HEK293T (cell line): ENCODE results near the gene SCT.

Source experiments
- CTCF ChIA-PET: fragments of 350-600 bp; formaldehyde crosslinking; extraction: SDS; loops from one replicate; lab custom pipeline; 2021; ENCODE audit warnings: antibody characterized with exemption, inconsistent platforms; lab: Yijun Ruan, JAX
- POLR2A ChIA-PET: fragments of 350-600 bp; formaldehyde crosslinking; extraction: SDS; loops from one replicate; lab custom pipeline; 2020; ENCODE audit warnings: antibody characterized with exemption, inconsistent platforms; lab: Yijun Ruan, JAX
- DNase-seq: peaks from one replicate; pipeline ENCODE4 v3.0.0; 2012; ENCODE audit warnings: mixed read lengths; ENCODE audit errors: extremely low spot score
- ARNT ChIP-seq: fragments of 450-650 bp; IDR thresholded peaks from 2 replicates; pipeline ENCODE4 v1.6.1; 2017; ENCODE audit warnings: mild to moderate bottlenecking
- BHLHE40 ChIP-seq: fragments of 450-650 bp; IDR thresholded peaks from 2 replicates; pipeline ENCODE4 v1.6.1; 2016; ENCODE audit warnings: mild to moderate bottlenecking, moderate library complexity, borderline replicate concordance
- CTBP1 ChIP-seq: fragments of 450-650 bp; IDR thresholded peaks from 2 replicates; pipeline ENCODE4 v1.6.1; 2016; ENCODE audit warnings: borderline replicate concordance
- ELF4 ChIP-seq: fragments of 450-650 bp; IDR thresholded peaks from 2 replicates; pipeline ENCODE4 v1.6.1; 2017; ENCODE audit warnings: antibody characterized with exemption
- FOXA1 ChIP-seq: fragments of 450-650 bp; IDR thresholded peaks from 2 replicates; pipeline ENCODE4 v1.6.1; 2016; ENCODE audit warnings: mild to moderate bottlenecking
- FOXK2 ChIP-seq: fragments of 450-650 bp; IDR thresholded peaks from 2 replicates; pipeline ENCODE4 v1.6.1; 2016; ENCODE audit warnings: mild to moderate bottlenecking
- FOXM1 ChIP-seq: fragments of 450-650 bp; IDR thresholded peaks from 2 replicates; pipeline ENCODE4 v1.6.1; 2017; ENCODE audit warnings: mild to moderate bottlenecking, borderline replicate concordance
- HDGF ChIP-seq: fragments of 450-650 bp; IDR thresholded peaks from 2 replicates; pipeline ENCODE4 v1.6.1; 2017; ENCODE audit warnings: antibody characterized with exemption, borderline replicate concordance
- L3MBTL2 ChIP-seq: fragments of 450-650 bp; conservative IDR thresholded peaks from 2 replicates; pipeline ENCODE4 v1.6.1; 2016; ENCODE audit warnings: mild to moderate bottlenecking
- LEF1 ChIP-seq: fragments of 450-650 bp; IDR thresholded peaks from 2 replicates; pipeline ENCODE4 v1.6.1; 2017; ENCODE audit warnings: mild to moderate bottlenecking, borderline replicate concordance
- NFRKB ChIP-seq: fragments of 450-650 bp; IDR thresholded peaks from 2 replicates; pipeline ENCODE4 v1.6.1; 2016; ENCODE audit warnings: mild to moderate bottlenecking, moderate library complexity
- SP1 ChIP-seq: fragments of 450-650 bp; IDR thresholded peaks from 2 replicates; pipeline ENCODE4 v1.6.1; 2017
- SUZ12 ChIP-seq: fragments of 450-650 bp; IDR thresholded peaks from 2 replicates; pipeline ENCODE4 v1.6.1; 2016; ENCODE audit warnings: mild to moderate bottlenecking
- TARDBP ChIP-seq: fragments of 450-650 bp; IDR thresholded peaks from 2 replicates; pipeline ENCODE4 v1.6.1; 2016
- ZNF384 ChIP-seq: fragments of 450-650 bp; IDR thresholded peaks from 2 replicates; pipeline ENCODE4 v1.6.1; 2016
- TF ChIP-seq, protein P1 (sequence below): fragments of 450-650 bp; IDR thresholded peaks from 2 replicates; pipeline ENCODE4 v1.6.1; 2016

Gene SCT, protein sequence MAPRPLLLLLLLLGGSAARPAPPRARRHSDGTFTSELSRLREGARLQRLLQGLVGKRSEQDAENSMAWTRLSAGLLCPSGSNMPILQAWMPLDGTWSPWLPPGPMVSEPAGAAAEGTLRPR

DNA sequence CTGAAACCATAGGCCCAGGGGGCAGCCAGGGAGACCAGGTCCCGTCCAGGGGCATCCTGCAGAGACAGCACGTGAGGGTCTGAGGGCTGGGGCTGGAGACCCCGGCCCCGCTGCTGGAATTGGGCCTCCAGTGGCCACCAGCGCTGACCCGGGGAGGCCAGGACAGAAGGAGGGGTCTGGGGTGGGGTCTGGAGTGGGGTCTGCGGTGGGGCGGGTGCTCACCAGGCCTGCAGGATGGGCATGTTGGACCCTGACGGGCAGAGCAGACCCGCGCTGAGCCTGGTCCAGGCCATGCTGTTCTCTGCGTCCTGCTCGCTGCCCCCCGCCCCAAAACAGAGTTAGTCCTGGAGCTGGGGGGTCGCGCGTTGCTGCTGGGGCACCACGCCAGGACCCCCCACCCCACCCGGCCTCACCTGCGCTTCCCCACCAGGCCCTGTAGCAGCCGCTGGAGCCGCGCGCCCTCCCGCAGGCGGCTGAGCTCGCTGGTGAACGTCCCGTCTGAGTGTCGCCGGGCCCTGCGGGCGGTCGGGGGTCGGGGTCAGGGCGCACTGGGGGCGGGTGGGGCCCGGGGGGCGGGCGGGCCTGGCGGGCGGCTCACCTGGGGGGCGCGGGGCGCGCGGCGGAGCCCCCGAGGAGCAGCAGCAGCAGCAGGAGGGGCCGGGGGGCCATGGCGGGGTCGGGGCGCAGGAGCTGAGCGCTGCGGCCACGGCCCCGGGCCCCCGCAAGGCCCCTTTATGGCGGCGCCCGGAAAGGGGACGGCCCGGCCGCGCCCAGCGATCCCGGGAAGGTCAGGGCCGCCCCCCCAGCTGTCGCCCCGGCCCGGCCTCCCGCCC is at the start of gene SCT:
Gene SCT (minus strand): TSS at position 707 of the 833 bp plus-strand sequence. CDS start 38 bp downstream, at position 669.
- ChIA-PET POLR2A (no interaction called here), CTCF (no interaction called here)
- no peak for TF ChIP-seq FOXK2
- no peak for TF ChIP-seq FOXA1
- TF ChIP-seq ZNF384 = no peak
- DNase-seq = no peak

DNA sequence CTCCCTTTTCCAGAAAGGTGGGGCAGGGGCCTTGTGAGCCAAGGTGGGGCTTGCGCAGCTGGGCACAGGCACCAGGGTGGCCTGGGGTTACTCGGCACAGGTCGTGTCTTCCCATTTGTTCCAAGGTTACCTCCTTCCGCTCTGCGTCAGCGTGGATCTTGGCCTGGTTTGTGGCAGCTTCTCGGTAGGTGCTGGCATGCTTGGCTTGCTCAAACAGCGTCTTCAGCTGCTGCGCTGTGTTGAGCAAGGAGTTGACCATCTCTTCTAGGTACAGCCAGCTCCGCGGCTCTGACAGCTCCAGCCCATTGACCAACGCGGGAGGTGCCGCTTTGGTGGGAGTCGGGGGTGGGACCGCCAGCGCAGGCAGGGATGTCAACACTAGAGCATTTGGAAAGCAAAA is 47.4 kb upstream of the SCT start:
- DNase-seq = no peak
- ChIA-PET POLR2A (interaction anchor here (1.0 kb wide), 1 partner anchor 22 kb away, joined by 3 read pairs; no protein-coding TSS in a partner anchor), CTCF (interaction anchor here (0.9 kb wide), 1 partner anchor 21 kb away, joined by 4 read pairs; the partner anchor contains the start of gene TMEM80)
- TF ChIP-seq SP1 (no peak), ZNF384 (no peak), L3MBTL2 (no peak), ELF4 (no peak), HDGF (no peak), CTBP1 (no peak), LEF1 (no peak), BHLHE40 (no peak), ARNT (no peak), FOXK2 (no peak), FOXM1 (no peak), NFRKB (no peak), TARDBP (no peak), SUZ12 (no peak), FOXA1 (no peak)
- TF ChIP-seq, protein P1, sequence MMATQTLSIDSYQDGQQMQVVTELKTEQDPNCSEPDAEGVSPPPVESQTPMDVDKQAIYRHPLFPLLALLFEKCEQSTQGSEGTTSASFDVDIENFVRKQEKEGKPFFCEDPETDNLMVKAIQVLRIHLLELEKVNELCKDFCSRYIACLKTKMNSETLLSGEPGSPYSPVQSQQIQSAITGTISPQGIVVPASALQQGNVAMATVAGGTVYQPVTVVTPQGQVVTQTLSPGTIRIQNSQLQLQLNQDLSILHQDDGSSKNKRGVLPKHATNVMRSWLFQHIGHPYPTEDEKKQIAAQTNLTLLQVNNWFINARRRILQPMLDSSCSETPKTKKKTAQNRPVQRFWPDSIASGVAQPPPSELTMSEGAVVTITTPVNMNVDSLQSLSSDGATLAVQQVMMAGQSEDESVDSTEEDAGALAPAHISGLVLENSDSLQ = no peak

DNA sequence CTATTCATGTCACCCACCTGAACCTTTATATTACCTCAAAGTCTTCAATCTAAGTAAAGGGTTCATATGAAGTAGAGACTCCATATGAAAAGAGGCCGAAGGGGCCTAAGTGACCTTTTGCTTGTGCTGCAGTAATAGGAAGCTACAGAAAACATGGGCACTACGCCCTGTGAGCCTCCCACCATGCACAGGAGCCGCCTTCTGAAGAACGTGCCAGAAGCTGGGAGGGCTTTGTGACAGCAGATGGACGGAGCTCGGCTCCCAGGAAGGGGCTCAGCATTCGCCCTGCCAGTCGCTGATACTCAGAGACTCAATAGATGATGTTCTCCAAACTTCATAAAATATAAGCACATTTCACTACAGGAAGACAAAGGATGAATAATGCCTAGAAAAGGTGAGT is 46.9 kb upstream of the SCT start:
- no peak for DNase-seq
- no peak for TF ChIP-seq BHLHE40
- TF ChIP-seq TARDBP = no peak
- TF ChIP-seq, protein P1 = no peak
- TF ChIP-seq NFRKB = no peak
- no peak for TF ChIP-seq FOXA1
- TF ChIP-seq FOXK2 = no peak
- no peak for TF ChIP-seq FOXM1
- no peak for TF ChIP-seq ELF4
- TF ChIP-seq SP1 = no peak
- TF ChIP-seq SUZ12 = no peak
- no peak for TF ChIP-seq ZNF384
- no peak for TF ChIP-seq L3MBTL2
- TF ChIP-seq HDGF = no peak
- TF ChIP-seq LEF1 = no peak
- ChIA-PET CTCF (interaction anchor here (0.9 kb wide), 1 partner anchor 22 kb away, joined by 4 read pairs; the partner anchor contains the start of gene TMEM80), POLR2A (interaction anchor here (1.0 kb wide), 1 partner anchor 23 kb away, joined by 3 read pairs; no protein-coding TSS in a partner anchor)

DNA sequence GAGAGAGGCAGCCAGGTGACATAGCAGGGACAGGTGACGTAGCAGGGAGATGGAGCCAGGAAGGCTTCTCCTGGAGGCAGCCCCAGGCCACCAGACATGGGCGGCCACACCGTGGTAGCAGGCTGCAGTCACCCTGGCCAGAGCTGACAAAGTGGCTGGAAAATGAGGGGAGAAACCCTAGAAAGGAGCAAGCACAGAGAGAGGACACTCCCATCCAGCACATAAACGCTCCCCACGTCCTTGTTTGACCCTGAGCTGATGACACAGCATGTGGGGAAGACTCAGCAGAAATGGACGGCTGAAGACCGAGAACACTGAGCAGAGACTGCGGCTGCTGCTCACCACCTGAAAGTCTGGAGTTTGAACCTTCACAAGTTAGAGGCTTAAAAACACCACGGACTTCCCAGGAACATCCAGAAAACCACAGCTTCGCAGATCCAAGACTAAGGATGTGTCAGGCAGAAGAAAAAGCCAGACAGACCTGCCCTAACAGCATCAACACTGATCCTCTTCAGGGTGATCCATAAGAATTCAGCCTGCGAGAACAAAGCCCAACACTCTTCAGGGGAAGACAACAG is 38.8 kb upstream of the SCT start:
- ChIA-PET CTCF (no interaction called here), POLR2A (no interaction called here)
- no peak for DNase-seq
- TF ChIP-seq SUZ12 = no peak
- no peak for TF ChIP-seq TARDBP
- TF ChIP-seq NFRKB = no peak
- no peak for TF ChIP-seq ARNT
- TF ChIP-seq CTBP1 = no peak
- TF ChIP-seq, protein P1 = no peak
- no peak for TF ChIP-seq FOXA1
- no peak for TF ChIP-seq FOXM1
- TF ChIP-seq BHLHE40 = no peak
- TF ChIP-seq SP1 = no peak
- no peak for TF ChIP-seq FOXK2
- TF ChIP-seq ZNF384 = no peak
- no peak for TF ChIP-seq LEF1

DNA sequence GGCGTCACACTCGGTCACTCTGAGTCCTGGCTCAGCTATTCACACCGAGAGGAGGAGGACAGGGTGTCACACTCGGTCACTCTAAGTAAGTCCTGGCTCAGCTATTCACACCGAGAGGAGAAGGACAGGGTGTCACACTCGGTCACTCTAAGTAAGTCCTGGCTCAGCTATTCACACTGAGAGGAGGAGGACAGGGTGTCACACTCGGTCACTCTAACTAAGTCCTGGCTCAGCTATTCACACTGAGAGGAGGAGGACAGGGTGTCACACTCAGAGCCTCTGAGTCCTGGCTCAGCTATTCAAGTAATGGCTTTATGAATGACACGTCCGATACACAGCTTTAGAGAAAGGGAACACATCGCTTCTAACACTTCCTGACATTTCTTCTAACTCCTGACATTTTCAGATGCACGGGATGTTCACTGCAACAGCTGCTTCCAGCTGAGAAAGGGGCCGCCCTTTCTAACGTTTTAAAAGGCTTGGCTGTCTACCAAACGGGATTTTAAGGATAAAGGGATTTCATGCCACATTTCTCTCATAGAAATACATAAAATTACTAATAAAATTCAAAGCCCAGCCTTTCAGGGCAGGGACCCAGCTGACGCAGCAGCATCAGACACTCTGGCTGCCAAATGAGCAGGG is 38.2 kb upstream of the SCT start:
- no peak for DNase-seq
- ChIA-PET CTCF (no interaction called here), POLR2A (no interaction called here)
- TF ChIP-seq FOXM1 (no peak), HDGF (no peak), TARDBP (no peak), NFRKB (no peak), FOXA1 (no peak), BHLHE40 (no peak)
- TF ChIP-seq, protein P1 = no peak
